A549 (cell line): ENCODE data around the gene DNAJC18. TPM values are rescaled to one million over a fixed set of nuclear protein-coding genes. Genes with fewer than 3 reads are reported as not detected.

Experiments used
- ATAC-seq, 2 experiments: fragments of 200-7000 bp in 1 of 2; fragments of >200 bp in 1 of 2; cut with Nextera tagmentation in 1 of 2; cut with Tn5 transposase in 1 of 2; 3 replicates each; pipeline versions ENCODE4 v1.8.0 to v1.9.1; 2018 to 2020; ENCODE audit warnings: mild to moderate bottlenecking in 1 of 2, moderate library complexity in 1 of 2
- CTCF ChIA-PET: fragments of 300-600 bp; sonication (Branson Sonifier 250); formaldehyde crosslinking; extraction: SDS; loops from one replicate; lab custom pipeline; 2021; ENCODE audit warnings: antibody characterized with exemption, inconsistent platforms; lab: Yijun Ruan, JAX
- POLR2A ChIA-PET: fragments of 350-600 bp; formaldehyde crosslinking; extraction: SDS; loops from one replicate; lab custom pipeline; 2021; ENCODE audit warnings: antibody characterized with exemption, inconsistent platforms; lab: Yijun Ruan, JAX
- DNase-seq, 2 experiments: peaks; one replicate each; pipeline versions ENCODE4 v3.0.0 to v3.0.0-alpha.2; 2011 to 2016; ENCODE audit warnings: low read depth in 1 of 2, low spot score in 1 of 2
- FAIRE-seq: peaks from 2 replicates; lab custom pipeline; 2011; peaks lifted over from hg19 to GRCh38; lab: Jason Lieb, UNC
- H3K27ac ChIP-seq, 2 experiments: fragments of >200 bp; sonication (Bioruptor Twin); formaldehyde crosslinking; 3 replicates each; pipeline ENCODE4 v1.5.1; 2016 to 2017
- H3K4me1 ChIP-seq: fragments of >200 bp; sonication (Bioruptor Twin); formaldehyde crosslinking; 3 replicates; pipeline ENCODE4 v1.6.1; 2016
- H3K4me2 ChIP-seq: fragments of >200 bp; sonication (Bioruptor Twin); formaldehyde crosslinking; 3 replicates; pipeline ENCODE4 v1.6.1; 2016
- H3K4me3 ChIP-seq: fragments of >200 bp; sonication (Bioruptor Twin); formaldehyde crosslinking; 3 replicates; pipeline ENCODE4 v1.5.1; 2016
- H3K9me3 ChIP-seq: fragments of >200 bp; sonication (Bioruptor Twin); formaldehyde crosslinking; 3 replicates; pipeline ENCODE4 v1.6.1; 2016
- CBX2 ChIP-seq: fragments of 200-600 bp; sonication (generic); IDR thresholded peaks from 2 replicates; pipeline ENCODE4 v1.6.1; 2016; ENCODE audit warnings: low read depth, mild to moderate bottlenecking, borderline replicate concordance
- CBX8 ChIP-seq: fragments of 200-600 bp; sonication (generic); IDR thresholded peaks from 2 replicates; pipeline ENCODE4 v1.6.1; 2016
- CEBPB ChIP-seq, 2 experiments: fragments of >200 bp in 1 of 2; sonication (Bioruptor Twin) in 1 of 2; formaldehyde crosslinking in 1 of 2; IDR thresholded peaks; 2 replicates each; pipeline ENCODE4 v1.6.1; 2012 to 2016
- CHD2 ChIP-seq: fragments of 150-350 bp; IDR thresholded peaks from 2 replicates; pipeline ENCODE4 v1.6.1; 2014; ENCODE audit warnings: low read length; ENCODE audit not compliant: partially characterized antibody
- CHD4 ChIP-seq: fragments of 200-600 bp; sonication (generic); IDR thresholded peaks from 2 replicates; pipeline ENCODE4 v1.6.1; 2016; ENCODE audit warnings: antibody characterized with exemption, mild to moderate bottlenecking, borderline replicate concordance
- E2F6 ChIP-seq: IDR thresholded peaks from 2 replicates; pipeline ENCODE4 v1.6.1; 2012; ENCODE audit warnings: low read depth, borderline replicate concordance
- EHMT2 ChIP-seq: fragments of 200-600 bp; sonication (generic); IDR thresholded peaks from 2 replicates; pipeline ENCODE4 v1.6.1; 2016; ENCODE audit warnings: antibody characterized with exemption, low read depth, mild to moderate bottlenecking, moderate library complexity
- EP300 ChIP-seq, 2 experiments: fragments of >200 bp; sonication (Bioruptor Twin); formaldehyde crosslinking; IDR thresholded peaks; 2 replicates in 1 of 2; 3 replicates in 1 of 2; pipeline ENCODE4 v1.6.1; 2016 to 2017
- ESRRA ChIP-seq: fragments of 150-350 bp; IDR thresholded peaks from 2 replicates; pipeline ENCODE4 v1.6.1; 2014; ENCODE audit warnings: mild to moderate bottlenecking, low read length, borderline replicate concordance
- FOSB ChIP-seq: fragments of 250-450 bp; sonication (Bioruptor Pico); IDR thresholded peaks from 2 replicates; pipeline ENCODE4 v1.5.0; 2020; ENCODE audit warnings: mild to moderate bottlenecking, moderate library complexity
- FOSL2 ChIP-seq, 2 experiments: fragments of 450-650 bp in 1 of 2; fragments of >200 bp in 1 of 2; sonication (Bioruptor Twin) in 1 of 2; formaldehyde crosslinking; IDR thresholded peaks; 2 replicates each; pipeline versions ENCODE4 v1.5.0 to v1.6.1; 2016 to 2020; ENCODE audit warnings: mild to moderate bottlenecking in 1 of 2, moderate library complexity in 1 of 2
- GATA3 ChIP-seq: IDR thresholded peaks from 2 replicates; pipeline ENCODE4 v1.6.1; 2012; ENCODE audit warnings: borderline replicate concordance
- HDAC2 ChIP-seq: fragments of 200-600 bp; sonication (generic); IDR thresholded peaks from 2 replicates; pipeline ENCODE4 v1.6.1; 2016
- HOXB5 ChIP-seq: fragments of 250-450 bp; sonication (Bioruptor Pico); IDR thresholded peaks from 2 replicates; pipeline ENCODE4 v1.5.0; 2020; ENCODE audit warnings: mild to moderate bottlenecking, moderate library complexity
- JUNB ChIP-seq: fragments of >200 bp; sonication (Bioruptor Twin); formaldehyde crosslinking; IDR thresholded peaks from 2 replicates; pipeline ENCODE4 v1.6.1; 2016
- KDM1A ChIP-seq: fragments of 200-600 bp; sonication (generic); IDR thresholded peaks from 2 replicates; pipeline ENCODE4 v1.6.1; 2016; ENCODE audit warnings: low read depth, mild to moderate bottlenecking
- MYC ChIP-seq: IDR thresholded peaks from 2 replicates; pipeline ENCODE4 v1.6.1; 2012; ENCODE audit warnings: mild to moderate bottlenecking, inconsistent platforms, low read length, improper control_type of control experiment, borderline replicate concordance
- NPAS2 ChIP-seq: fragments of 250-450 bp; sonication (Bioruptor Pico); IDR thresholded peaks from 2 replicates; pipeline ENCODE4 v1.8.0; 2022; ENCODE audit warnings: mild to moderate bottlenecking, moderate library complexity, borderline replicate concordance
- NR3C1 ChIP-seq: fragments of >200 bp; sonication (Bioruptor Twin); formaldehyde crosslinking; IDR thresholded peaks from 3 replicates; pipeline ENCODE4 v1.6.1; 2017
- PHF8 ChIP-seq: fragments of 200-600 bp; sonication (generic); IDR thresholded peaks from 2 replicates; pipeline ENCODE4 v1.6.1; 2016; ENCODE audit warnings: low read depth, mild to moderate bottlenecking, antibody characterized with exemption, moderate library complexity, borderline replicate concordance
- RAD21 ChIP-seq, 2 experiments: fragments of >200 bp in 1 of 2; sonication (Bioruptor Twin) in 1 of 2; formaldehyde crosslinking in 1 of 2; IDR thresholded peaks in 1 of 2; conservative IDR thresholded peaks in 1 of 2; 2 replicates in 1 of 2; 3 replicates in 1 of 2; pipeline ENCODE4 v1.6.1; 2012 to 2018; ENCODE audit warnings: inconsistent platforms in 1 of 2
- RARB ChIP-seq: fragments of 250-450 bp; sonication (Bioruptor Pico); IDR thresholded peaks from 2 replicates; pipeline ENCODE4 v1.8.0; 2021; ENCODE audit warnings: mild to moderate bottlenecking, moderate library complexity
- RFX5 ChIP-seq: fragments of 450-650 bp; IDR thresholded peaks from 2 replicates; pipeline ENCODE4 v1.7.1; 2014; ENCODE audit warnings: antibody characterized with exemption, mild to moderate bottlenecking, moderate library complexity
- SREBF2 ChIP-seq: fragments of 450-650 bp; IDR thresholded peaks from 2 replicates; pipeline ENCODE4 v1.6.1; 2014; ENCODE audit warnings: mild to moderate bottlenecking, moderate library complexity
- TFCP2L1 ChIP-seq: fragments of 250-450 bp; sonication (Bioruptor Pico); IDR thresholded peaks from 2 replicates; pipeline ENCODE4 v1.5.0; 2021; ENCODE audit warnings: mild to moderate bottlenecking
- USF2 ChIP-seq: fragments of 450-650 bp; IDR thresholded peaks from 2 replicates; pipeline ENCODE4 v1.6.1; 2014; ENCODE audit warnings: antibody characterized with exemption
- ZC3H11A ChIP-seq: fragments of 450-650 bp; IDR thresholded peaks from 2 replicates; pipeline ENCODE4 v1.6.1; 2014; ENCODE audit warnings: antibody characterized with exemption, mild to moderate bottlenecking
- ZSCAN20 ChIP-seq: fragments of 250-450 bp; sonication (Bioruptor Pico); IDR thresholded peaks from 2 replicates; pipeline ENCODE4 v1.8.0; 2022; ENCODE audit warnings: mild to moderate bottlenecking, moderate library complexity
- WGBS: methylation state at CpG from one replicate; pipeline ENCODE4 v1.1.6; 2017; ENCODE audit errors: missing lambda C conversion rate; 5-methylcytosine and 5-hydroxymethylcytosine counted together
- polyA plus RNA-seq, 4 experiments: library from polyadenylated mRNA; depleted of rRNA in 3 of 4; stranded (reverse); fragments of >200 nt; fragmentation: RNase III in 1 of 4; extraction: RNeasy Plus Mini Kit Qiagen cat#74134 plus additional on column Dnase treatment in 1 of 4; gene quantifications; 2 replicates in 3 of 4; 3 replicates in 1 of 4; pipeline ENCODE4 v1.2.3, GENCODE V29; 2011 to 2017
- TF ChIP-seq, protein P1 (sequence below): IDR thresholded peaks from 2 replicates; pipeline ENCODE4 v1.6.1; 2012
- TF ChIP-seq, protein P2 (sequence below): fragments of 150-350 bp; IDR thresholded peaks from 2 replicates; pipeline ENCODE4 v1.6.1; 2014; ENCODE audit warnings: low read depth, mild to moderate bottlenecking, low read length

The DNAJC18 gene
- polyA plus RNA-seq, 2 of the 4 experiments (the other 2 are of a cell fraction): 5.3 TPM

- Histone ChIP-seq H3K4me3 (no peak within 1 kb of the TSS), H3K27ac (no peak within 1 kb of the TSS), H3K9me3 (no peaks in the 10 kb centered on the region), H3K4me1 (peaks cover 38% of the 10 kb centered on the region), H3K4me2 (no peak within 1 kb of the TSS)
- CTCF ChIA-PET: interaction anchor here (1.1 to 1.5 kb wide), 3 partner anchors 12 to 106 kb away, joined by 3 read pairs; partner anchors contain the start of gene PAIP2
- no peak for ATAC-seq
- TF ChIP-seq FOSB (CRISPR knock-in tag): no peak
- no peak for TF ChIP-seq CEBPB (IDR thresholded peaks at IDR 0.05)
- no peak for TF ChIP-seq MYC
- no peak for TF ChIP-seq PHF8
- DNase-seq: no peak
- POLR2A ChIA-PET: interaction anchor here (1.3 kb wide), 1 partner anchor 102 kb away, joined by 4 read pairs; the partner anchor contains the start of gene MATR3
- whole genome bisulfite sequencing: 92% methylated on average over 58 of the region's 76 CpGs
- FAIRE-seq: no peak
Observed at GRCh38 chr5:139394654-139395566, 44.4 kb downstream of the DNAJC18 start, which contains the start of gene PROB1. TSS of gene PROB1 (minus strand) at chr5:139395104. CDS start at chr5:139395081, 23 bp downstream.

GRCh38 chr5:139394123-139394653, 45.1 kb downstream of the DNAJC18 start:
- DNase-seq: no peak
- peaks cover 38% of the 10 kb centered on the region for H3K4me1 ChIP-seq
- CTCF ChIA-PET: interaction anchor here (1.5 kb wide), 1 partner anchor 13 kb away, joined by 3 read pairs; no protein-coding TSS in a partner anchor
- H3K4me3 ChIP-seq: no peak overlapping the region
- TF ChIP-seq NPAS2 (no peak), JUNB (no peak), HOXB5 (CRISPR knock-in tag) (no peak), SREBF2 (no peak), NR3C1 (no peak), FOSL2 (IDR thresholded peaks at IDR 0.05) (no peak), FOSL2 (CRISPR knock-in tag; IDR thresholded peaks at IDR 0.05) (no peak), FOSB (CRISPR knock-in tag) (no peak), ESRRA (no peak), ZSCAN20 (CRISPR knock-in tag) (no peak), E2F6 (no peak), CBX8 (no peak), CBX2 (no peak)
- TF ChIP-seq, protein P1, sequence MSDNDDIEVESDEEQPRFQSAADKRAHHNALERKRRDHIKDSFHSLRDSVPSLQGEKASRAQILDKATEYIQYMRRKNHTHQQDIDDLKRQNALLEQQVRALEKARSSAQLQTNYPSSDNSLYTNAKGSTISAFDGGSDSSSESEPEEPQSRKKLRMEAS: no peak
- no peak overlapping the region for H3K27ac ChIP-seq
- FAIRE-seq: no peak
- no peak for ATAC-seq
- POLR2A ChIA-PET: no interaction called here
- 95% methylated on average over 20 of the region's 62 CpGs for WGBS
- no peak overlapping the region for H3K4me2 ChIP-seq
- H3K9me3 ChIP-seq: no peaks in the 10 kb centered on the region

- peaks cover 42% of the 10 kb centered on the region for H3K4me1 ChIP-seq
- no peaks in the 10 kb centered on the region for H3K9me3 ChIP-seq
- ChIA-PET POLR2A (interaction anchor here (3.1 kb wide), 1 partner anchor 52 kb away, joined by 18 read pairs; the partner anchor contains the start of gene PAIP2), CTCF (interaction anchor here (0.6 to 1.7 kb wide), 2 partner anchors 8 to 57 kb away, joined by 3 to 5 read pairs; no protein-coding TSS in a partner anchor)
- TF ChIP-seq ZC3H11A (no peak), HDAC2 (no peak), GATA3 (no peak), RFX5 (no peak), RARB (CRISPR knock-in tag) (no peak), KDM1A (no peak), NR3C1 (no peak), MYC (no peak), TFCP2L1 (CRISPR knock-in tag) (no peak), FOSB (CRISPR knock-in tag) (no peak), CHD2 (no peak), EHMT2 (no peak), RAD21 (conservative IDR thresholded peaks at IDR 0.05 in 1 of 2, IDR thresholded peaks at IDR 0.05 in 1 of 2) (no peak), CHD4 (no peak), EP300 (IDR thresholded peaks at IDR 0.05) (no peak), USF2 (no peak)
- TF ChIP-seq, protein P2, sequence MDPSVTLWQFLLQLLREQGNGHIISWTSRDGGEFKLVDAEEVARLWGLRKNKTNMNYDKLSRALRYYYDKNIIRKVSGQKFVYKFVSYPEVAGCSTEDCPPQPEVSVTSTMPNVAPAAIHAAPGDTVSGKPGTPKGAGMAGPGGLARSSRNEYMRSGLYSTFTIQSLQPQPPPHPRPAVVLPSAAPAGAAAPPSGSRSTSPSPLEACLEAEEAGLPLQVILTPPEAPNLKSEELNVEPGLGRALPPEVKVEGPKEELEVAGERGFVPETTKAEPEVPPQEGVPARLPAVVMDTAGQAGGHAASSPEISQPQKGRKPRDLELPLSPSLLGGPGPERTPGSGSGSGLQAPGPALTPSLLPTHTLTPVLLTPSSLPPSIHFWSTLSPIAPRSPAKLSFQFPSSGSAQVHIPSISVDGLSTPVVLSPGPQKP: no peak
- no peak overlapping the region for H3K4me3 ChIP-seq
- ATAC-seq (no peak), DNase-seq (no peak), FAIRE-seq (no peak)
- WGBS: 94% methylated on average over 49 of the region's 49 CpGs
- no peak overlapping the region for H3K4me2 ChIP-seq
- H3K27ac ChIP-seq: no peak overlapping the region
Observed at GRCh38 chr5:139393497-139394122, 45.7 kb downstream of the DNAJC18 start.
